PC-9 (cell line): ENCODE results near the gene ADGRF1. TPM values are rescaled to one million over a fixed set of nuclear protein-coding genes. Genes with fewer than 3 reads are reported as not detected.
"Not testable (repeated sequence)": the region's sequence is repeated elsewhere in the genome, so short reads cannot be mapped to it uniquely, and the experiment has no call there.

Experiments used
- BruUV-seq: library from RNA; stranded (reverse); fragments of 400-500 nt; replicated peaks from 2 replicates; lab custom pipeline; 2021; lab: Mats Ljungman, UMichigan
- CTCF ChIA-PET: fragments of 300-600 bp; sonication (Branson Sonifier 250); formaldehyde crosslinking; loops from one replicate; lab custom pipeline; 2022; ENCODE audit warnings: antibody characterized with exemption; lab: Charles Lee
- POLR2A ChIA-PET: fragments of 300-600 bp; sonication (Branson Sonifier 250); formaldehyde crosslinking; loops from one replicate; lab custom pipeline; 2022; ENCODE audit warnings: antibody characterized with exemption; ENCODE audit not compliant: unreplicated experiment; lab: Charles Lee
- DNase-seq, 2 experiments: peaks; one replicate each; pipeline versions ENCODE4 v3.0.0 to v3.0.0-alpha.2; 2015 to 2022; ENCODE audit warnings: mixed read lengths in 1 of 2
- H2AFZ ChIP-seq: fragments of 200-600 bp; sonication (generic); 2 replicates; pipeline ENCODE4 v1.8.1; 2017; ENCODE audit warnings: antibody characterized with exemption
- H3F3A ChIP-seq: fragments of 200-600 bp; sonication (generic); 2 replicates; pipeline ENCODE4 v1.8.1; 2017; ENCODE audit warnings: antibody characterized with exemption, mild to moderate bottlenecking, low read depth; ENCODE audit not compliant: insufficient read depth
- H3K27ac ChIP-seq: fragments of 200-600 bp; sonication (generic); 2 replicates; pipeline ENCODE4 v1.6.1; 2016; ENCODE audit warnings: mixed run types
- H3K27me3 ChIP-seq: fragments of 200-600 bp; sonication (generic); 2 replicates; pipeline ENCODE4 v1.6.1; 2016; ENCODE audit warnings: low read depth, mixed run types; ENCODE audit not compliant: insufficient read depth
- H3K36me3 ChIP-seq: fragments of 200-600 bp; sonication (generic); 2 replicates; pipeline ENCODE4 v1.6.1; 2016; ENCODE audit warnings: low read depth, mixed run types
- H3K4me1 ChIP-seq: fragments of 200-600 bp; sonication (generic); replicated peaks from 2 replicates; pipeline ENCODE4 v1.6.1; 2016; ENCODE audit warnings: mixed run types; ENCODE audit not compliant: insufficient read depth
- H3K4me2 ChIP-seq: fragments of 200-600 bp; sonication (generic); 2 replicates; pipeline ENCODE4 v1.6.1; 2017; ENCODE audit warnings: mixed run types
- H3K4me3 ChIP-seq: fragments of 200-600 bp; sonication (generic); 2 replicates; pipeline ENCODE4 v1.6.1; 2016; ENCODE audit warnings: mixed run types
- H3K79me2 ChIP-seq: fragments of 200-600 bp; sonication (generic); 2 replicates; pipeline ENCODE4 v1.6.1; 2017; ENCODE audit warnings: low read depth, mixed run types
- H3K9me2 ChIP-seq: fragments of 200-600 bp; sonication (generic); 2 replicates; pipeline ENCODE4 v1.8.1; 2017; ENCODE audit warnings: mild to moderate bottlenecking; ENCODE audit not compliant: insufficient read depth
- H3K9me3 ChIP-seq: fragments of 200-600 bp; sonication (generic); 2 replicates; pipeline ENCODE4 v1.8.1; 2016; ENCODE audit warnings: low read depth; ENCODE audit not compliant: insufficient read depth
- H4K20me1 ChIP-seq: fragments of 200-600 bp; sonication (generic); 2 replicates; pipeline ENCODE4 v1.8.1; 2017; ENCODE audit not compliant: insufficient read depth
- EZH2 ChIP-seq: fragments of 200-600 bp; sonication (generic); IDR thresholded peaks from 2 replicates; pipeline ENCODE4 v1.8.0; 2017; ENCODE audit warnings: antibody characterized with exemption, low read depth
- intact Hi-C: fragments of 100-400 bp; cut with micrococcal nuclease; formaldehyde crosslinking; loops from one replicate; pipeline ENCODE4 v1.10.0; 2022; ENCODE audit not compliant: unreplicated experiment
- total RNA-seq: library from RNA; stranded (reverse); gene quantifications from 2 replicates; pipeline ENCODE4 v1.2.3, GENCODE V29; 2021
- TF ChIP-seq, protein P1 (sequence below): fragments of 200-600 bp; sonication (generic); conservative IDR thresholded peaks from 2 replicates; pipeline ENCODE4 v1.6.1; 2017; ENCODE audit warnings: mixed run types, antibody characterized with exemption, mild to moderate bottlenecking, moderate library complexity

Gene ADGRF1
- total RNA-seq, 1 experiment from 2014 or later, result 162 TPM

DNA sequence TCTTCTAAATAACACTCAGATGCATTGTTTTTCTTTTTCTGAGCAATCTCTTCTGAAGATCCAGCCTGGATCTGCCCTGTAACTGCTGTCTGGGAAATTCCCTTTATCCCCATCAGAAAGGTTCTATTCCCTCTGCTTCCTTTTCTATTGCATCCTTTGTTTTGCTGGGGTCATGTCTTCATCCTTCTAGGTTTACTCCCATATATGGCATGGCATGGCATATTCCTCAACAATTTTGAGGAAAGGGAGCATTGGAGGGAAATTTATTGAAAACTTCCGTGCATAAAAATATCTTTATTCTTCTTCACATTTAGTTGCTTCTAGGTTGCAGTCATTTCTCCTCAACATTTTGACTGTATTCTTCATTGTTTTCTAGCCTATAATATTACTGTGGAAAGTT is 47.2 kb downstream of the ADGRF1 start:
- CTCF ChIA-PET, result no interaction called here
- no peak for TF ChIP-seq EZH2
- TF ChIP-seq, protein P1, sequence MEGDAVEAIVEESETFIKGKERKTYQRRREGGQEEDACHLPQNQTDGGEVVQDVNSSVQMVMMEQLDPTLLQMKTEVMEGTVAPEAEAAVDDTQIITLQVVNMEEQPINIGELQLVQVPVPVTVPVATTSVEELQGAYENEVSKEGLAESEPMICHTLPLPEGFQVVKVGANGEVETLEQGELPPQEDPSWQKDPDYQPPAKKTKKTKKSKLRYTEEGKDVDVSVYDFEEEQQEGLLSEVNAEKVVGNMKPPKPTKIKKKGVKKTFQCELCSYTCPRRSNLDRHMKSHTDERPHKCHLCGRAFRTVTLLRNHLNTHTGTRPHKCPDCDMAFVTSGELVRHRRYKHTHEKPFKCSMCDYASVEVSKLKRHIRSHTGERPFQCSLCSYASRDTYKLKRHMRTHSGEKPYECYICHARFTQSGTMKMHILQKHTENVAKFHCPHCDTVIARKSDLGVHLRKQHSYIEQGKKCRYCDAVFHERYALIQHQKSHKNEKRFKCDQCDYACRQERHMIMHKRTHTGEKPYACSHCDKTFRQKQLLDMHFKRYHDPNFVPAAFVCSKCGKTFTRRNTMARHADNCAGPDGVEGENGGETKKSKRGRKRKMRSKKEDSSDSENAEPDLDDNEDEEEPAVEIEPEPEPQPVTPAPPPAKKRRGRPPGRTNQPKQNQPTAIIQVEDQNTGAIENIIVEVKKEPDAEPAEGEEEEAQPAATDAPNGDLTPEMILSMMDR, result no peak
- peak overlapping the region; percentile 68 for H3K4me2 ChIP-seq

DNA sequence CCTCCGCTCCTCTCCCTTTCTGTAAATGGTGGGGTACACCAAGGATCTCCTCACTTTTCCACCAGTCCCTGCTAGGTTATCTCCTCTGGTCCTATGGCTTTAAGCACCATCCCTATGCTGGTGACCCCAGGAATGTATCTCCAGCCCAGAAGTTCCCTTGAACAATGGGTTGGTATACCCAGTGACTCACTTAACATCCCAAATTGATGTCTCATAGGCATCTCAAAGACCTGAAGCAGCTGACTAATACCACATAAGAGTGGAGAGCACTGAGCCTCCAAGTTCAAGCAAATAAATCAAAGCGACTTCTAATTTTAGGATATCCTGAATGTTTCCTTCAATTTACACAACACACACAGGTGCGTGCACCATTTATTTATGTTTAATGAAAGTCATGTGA is 48.3 kb downstream of the ADGRF1 start:
- CTCF ChIA-PET, result interaction anchor here (0.8 kb wide), 1 partner anchor 68 kb away, joined by 3 read pairs; no protein-coding TSS in a partner anchor
- peak overlapping the region; percentile 70 for H3K27ac ChIP-seq

More for the DNA sequence above, 47.2 kb downstream of the ADGRF1 start:
- BruUV-seq, result no TSS peak
- no peak for DNase-seq
- Histone ChIP-seq H4K20me1 (no peaks in the 10 kb centered on the region), H3K4me3 (no peak overlapping the region), H3K9me3 (no peaks in the 10 kb centered on the region; the same call in 1 of the 2 replicates), H3F3A (peaks cover 48% of the 10 kb centered on the region), H2AFZ (no peak overlapping the region), H3K4me1 (peaks cover 68% of the 10 kb centered on the region), H3K27me3 (no peaks in the 10 kb centered on the region), H3K36me3 (0 out of 2 replicates have a peak, but pooled peaks cover 2% of the 10 kb centered on the region), H3K79me2 (no peaks in the 10 kb centered on the region), H3K27ac (peak overlapping the region; percentile 70), H3K9me2 (no peaks in the 10 kb centered on the region)
- intact Hi-C loops, result loop anchor here (1.0 to 10.0 kb wide), 5 partner anchors 49 to 702 kb away; partner anchors contain the start of gene ADGRF4
- POLR2A ChIA-PET, result no interaction called here

DNA sequence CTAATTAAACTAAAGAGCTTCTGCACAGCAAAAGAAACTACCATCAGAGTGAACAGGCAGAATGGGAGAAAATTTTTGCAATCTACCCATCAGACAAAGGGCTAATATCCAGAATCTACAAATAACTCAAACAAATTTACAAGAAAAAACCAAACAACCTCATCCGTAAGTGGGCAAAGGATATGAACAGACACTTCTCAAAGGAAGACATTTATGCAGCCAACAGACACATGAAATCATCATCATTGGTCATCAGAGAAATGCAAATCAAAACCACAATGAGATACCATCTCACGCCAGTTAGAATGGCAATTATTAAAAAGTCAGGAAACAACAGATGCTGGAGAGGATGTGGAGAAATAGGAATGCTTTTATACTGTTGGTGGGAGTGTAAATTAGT is 49.7 kb downstream of the ADGRF1 start:
- CTCF ChIA-PET, H3K36me3 ChIP-seq, BruUV-seq, H3K4me2 ChIP-seq, POLR2A ChIA-PET, H4K20me1 ChIP-seq, H3K4me3 ChIP-seq, H2AFZ ChIP-seq, H3K9me2 ChIP-seq, H3K9me3 ChIP-seq, H3K27me3 ChIP-seq, H3K79me2 ChIP-seq, H3K27ac ChIP-seq, DNase-seq: not testable (repeated sequence)
- Histone ChIP-seq H3F3A (peaks cover 23% of the 10 kb centered on the region), H3K4me1 (peaks cover 56% of the 10 kb centered on the region)
- intact Hi-C loops, result loop anchor here (5.0 to 10.0 kb wide), 4 partner anchors 65 to 705 kb away; partner anchors contain the start of gene ADGRF4

More for the DNA sequence above, 48.3 kb downstream of the ADGRF1 start:
- Histone ChIP-seq H3K9me3 (no peaks in the 10 kb centered on the region; the same call in 1 of the 2 replicates), H3K79me2 (no peaks in the 10 kb centered on the region), H3K36me3 (no peaks in the 10 kb centered on the region), H3K4me3 (no peak overlapping the region), H2AFZ (no peak overlapping the region), H3K4me1 (peaks cover 57% of the 10 kb centered on the region), H3K4me2 (peak overlapping the region; percentile 68), H4K20me1 (no peaks in the 10 kb centered on the region), H3F3A (peaks cover 37% of the 10 kb centered on the region), H3K9me2 (no peaks in the 10 kb centered on the region), H3K27me3 (no peaks in the 10 kb centered on the region)
- TF ChIP-seq, protein P1, result no peak
- TF ChIP-seq EZH2, result no peak
- DNase-seq, result peak; percentile 62 to 98
- BruUV-seq, result no TSS peak
- intact Hi-C loops, result loop anchor here (1.0 to 10.0 kb wide), 5 partner anchors 50 to 703 kb away; partner anchors contain the start of gene ADGRF4
- POLR2A ChIA-PET, result no interaction called here
